Middle frontal gyrus (tissue), 1 donor: ENCODE data around the gene MCM7.

ENCODE experiments used
- DNase-seq: peaks from one replicate; pipeline ENCODE4 v3.0.0-alpha.2; 2015; ENCODE audit warnings: low spot score; ENCODE audit errors: extremely low spot score

Gene MCM7

DNA sequence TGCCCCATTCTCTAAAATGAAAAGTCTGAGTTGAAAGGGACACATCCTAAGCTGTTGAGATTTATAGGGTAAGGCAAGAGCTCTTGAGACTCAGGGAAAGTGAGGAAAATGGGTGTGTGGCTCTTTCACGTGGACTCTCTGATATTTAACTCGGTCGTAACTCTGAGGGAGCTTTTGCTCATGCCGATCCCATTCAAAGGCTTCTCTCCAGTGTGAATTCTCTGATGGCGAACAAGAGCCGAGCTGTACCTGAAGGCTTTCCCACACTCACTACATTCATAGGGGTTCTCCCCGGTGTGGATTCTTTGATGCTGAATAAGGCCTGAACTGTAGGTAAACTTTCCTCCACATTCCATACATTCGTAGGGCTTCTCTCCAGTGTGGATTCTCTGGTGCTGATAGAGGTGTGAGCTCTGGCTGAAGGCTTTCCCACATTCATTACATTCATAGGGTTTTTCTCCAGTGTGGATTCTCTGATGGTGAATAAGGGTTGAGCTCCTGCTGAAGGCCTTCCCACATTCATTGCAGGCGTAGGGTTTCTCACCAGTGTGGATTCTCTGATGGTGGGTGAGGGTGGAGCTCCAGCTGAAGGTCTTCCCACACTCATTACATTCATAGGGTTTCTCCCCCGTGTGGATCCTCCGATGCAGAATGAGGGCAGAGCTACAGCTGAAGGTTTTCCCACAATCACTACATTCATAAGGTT, 30.0 kb downstream of the MCM7 start:
- DNase-seq = no peak

GRCh38 chr7:100069991-100070390, 31.2 kb downstream of the MCM7 start:
- DNase-seq = no peak

GRCh38 chr7:100066953-100067352, 34.2 kb downstream of the MCM7 start:
- DNase-seq = no peak

DNA sequence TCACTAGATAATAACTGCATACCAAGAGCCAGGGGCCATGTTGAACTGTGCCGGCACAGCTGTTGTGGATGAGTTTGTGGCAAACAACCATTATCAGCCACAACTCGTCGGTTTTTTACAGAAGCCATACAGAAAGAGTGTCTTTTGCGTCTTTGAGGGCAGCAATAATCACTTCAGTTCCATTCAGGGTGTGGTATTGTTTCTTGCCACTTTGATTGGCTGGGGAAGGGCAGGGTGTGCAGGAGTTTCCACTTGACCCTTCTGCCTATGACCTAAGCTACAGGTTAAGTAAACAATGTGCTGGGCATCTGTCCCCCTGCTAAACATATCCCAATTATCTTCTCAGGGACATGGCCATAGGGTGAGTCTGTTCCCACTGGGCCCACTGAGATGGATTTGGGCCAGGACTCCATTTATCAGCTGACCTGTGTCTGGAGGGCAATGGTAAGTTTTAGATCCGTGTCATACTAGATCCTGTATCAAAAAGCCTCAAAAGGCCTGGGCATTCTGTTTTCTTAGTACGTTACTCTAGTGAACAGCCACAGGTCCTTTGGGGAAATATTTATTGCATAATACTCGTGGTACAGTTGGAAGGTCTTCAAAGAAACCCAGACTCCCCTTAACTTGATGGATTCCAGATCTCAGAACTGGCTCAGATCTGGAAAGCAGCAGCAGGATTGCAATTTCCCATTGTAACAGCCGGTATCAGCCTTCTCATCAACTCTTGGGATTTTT, 35.6 kb downstream of the MCM7 start:
- DNase-seq = no peak

DNA sequence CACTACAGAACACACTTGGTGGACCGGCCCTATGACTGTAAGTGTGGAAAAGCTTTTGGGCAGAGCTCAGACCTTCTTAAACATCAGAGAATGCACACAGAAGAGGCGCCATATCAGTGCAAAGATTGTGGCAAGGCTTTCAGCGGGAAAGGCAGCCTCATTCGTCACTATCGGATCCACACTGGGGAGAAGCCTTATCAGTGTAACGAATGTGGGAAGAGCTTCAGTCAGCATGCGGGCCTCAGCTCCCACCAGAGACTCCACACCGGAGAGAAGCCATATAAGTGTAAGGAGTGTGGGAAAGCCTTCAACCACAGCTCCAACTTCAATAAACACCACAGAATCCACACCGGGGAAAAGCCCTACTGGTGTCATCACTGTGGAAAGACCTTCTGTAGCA, 37.0 kb downstream of the MCM7 start:
- no peak for DNase-seq

- no peak for DNase-seq
These were observed 37.8 kb downstream of the MCM7 start for GRCh38 chr7:100063376-100063775.

- DNase-seq = no peak
These were observed 39.5 kb downstream of the MCM7 start for GRCh38 chr7:100061518-100062193.

DNA sequence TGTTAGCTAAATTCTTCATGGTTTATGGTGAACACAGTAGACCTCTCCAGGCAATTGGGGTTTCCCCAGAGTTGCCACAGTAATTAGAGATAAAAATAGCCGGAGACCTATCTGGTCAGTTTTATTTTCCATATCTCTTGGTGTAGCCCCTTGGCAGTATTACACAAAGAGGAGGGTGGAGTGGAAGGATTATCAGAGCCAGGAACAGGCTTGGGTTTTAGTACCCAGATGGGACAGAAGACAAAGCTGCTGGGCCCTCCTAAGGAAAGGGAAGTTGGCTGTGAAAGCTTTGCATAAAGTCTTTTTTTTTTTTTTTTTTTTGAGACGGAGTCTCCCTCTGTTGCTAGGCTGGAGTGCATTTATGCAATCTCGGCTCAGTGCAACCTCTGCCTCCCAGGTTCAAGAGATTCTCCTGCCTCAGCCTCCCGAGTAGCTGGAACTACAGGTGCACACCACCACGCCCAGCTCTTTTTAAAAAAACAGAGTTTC, 41.9 kb downstream of the MCM7 start:
- DNase-seq = no peak

DNA sequence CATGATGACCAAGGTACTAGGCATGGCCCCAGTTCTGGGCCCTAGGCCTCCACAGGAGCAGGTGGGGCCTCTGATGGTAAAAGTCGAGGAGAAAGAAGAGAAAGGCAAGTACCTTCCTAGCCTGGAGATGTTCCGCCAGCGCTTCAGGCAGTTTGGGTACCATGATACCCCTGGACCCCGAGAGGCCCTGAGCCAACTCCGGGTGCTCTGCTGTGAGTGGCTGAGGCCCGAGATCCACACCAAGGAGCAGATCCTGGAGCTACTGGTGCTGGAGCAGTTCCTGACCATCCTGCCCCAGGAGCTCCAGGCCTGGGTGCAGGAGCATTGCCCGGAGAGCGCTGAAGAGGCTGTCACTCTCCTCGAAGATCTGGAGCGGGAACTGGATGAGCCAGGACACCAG, 44.2 kb downstream of the MCM7 start:
- no peak for DNase-seq

DNA sequence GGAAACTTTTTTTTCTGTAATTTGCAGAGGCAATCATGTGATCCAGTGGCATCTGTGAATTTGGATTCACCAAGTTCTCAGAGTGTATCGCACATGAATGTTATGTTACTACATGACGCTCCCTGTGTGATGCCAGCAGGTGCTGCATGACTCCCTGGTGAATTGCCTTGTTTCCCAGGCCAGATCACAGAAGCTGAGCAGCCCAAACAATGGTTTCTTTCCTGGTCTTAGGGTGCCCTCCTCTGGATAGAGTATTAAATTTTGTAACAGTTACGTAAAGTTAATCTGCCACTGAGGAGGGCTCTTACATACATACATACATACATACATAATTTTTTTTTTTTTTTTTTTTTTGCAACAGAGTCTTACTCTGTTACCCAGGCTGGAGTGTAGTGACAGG, 48.0 kb downstream of the MCM7 start:
- peak; percentile 51 for DNase-seq

- no peak for DNase-seq
These were observed 49.6 kb downstream of the MCM7 start for GRCh38 chr7:100051611-100052010.

DNA sequence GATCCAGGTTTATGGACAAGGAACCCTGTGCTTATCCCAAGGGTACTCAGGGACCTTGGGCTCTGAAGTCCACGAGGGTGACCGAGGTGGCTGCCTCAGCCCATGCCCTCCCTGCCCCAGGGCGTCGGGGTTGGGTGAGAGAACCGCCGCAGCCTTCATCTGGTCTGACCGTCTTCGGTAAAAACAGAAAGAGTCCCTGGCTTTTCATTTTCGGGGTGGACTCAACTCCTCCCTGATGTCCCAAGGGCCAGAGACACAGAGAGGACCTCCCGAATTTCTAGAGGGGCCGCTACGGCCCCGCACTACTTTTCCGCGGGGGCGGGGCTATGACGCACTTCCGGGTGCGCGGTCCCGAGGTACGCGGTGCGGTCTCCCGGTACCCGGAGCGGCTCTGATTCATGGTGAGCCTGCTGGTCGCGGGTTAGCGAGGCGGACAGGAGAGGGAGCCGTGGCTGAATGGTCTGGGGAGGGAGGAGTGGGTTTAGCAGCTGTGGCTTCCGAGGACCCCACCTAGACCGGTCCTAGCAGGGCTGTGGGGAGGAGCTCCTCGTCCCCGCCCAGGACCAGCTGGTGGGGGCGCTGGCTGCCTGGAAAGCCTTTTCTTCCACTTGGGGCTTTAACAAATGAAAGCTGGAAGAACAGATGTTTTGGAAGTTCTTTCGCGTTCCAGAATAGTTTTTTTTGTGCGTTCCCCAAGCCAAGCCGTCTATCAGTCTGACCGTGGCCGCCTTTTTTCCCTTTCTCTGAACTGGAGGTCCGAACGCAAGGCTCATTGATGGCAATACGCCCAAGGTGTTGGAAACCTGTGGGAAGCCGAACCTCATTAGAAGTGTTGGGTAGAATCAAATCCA, 51.5 kb downstream of the MCM7 start, which contains the start of gene ZSCAN21:
Gene ZSCAN21 (plus strand): TSS at position 334 of the 851 bp plus-strand sequence. CDS start 7,233 bp downstream, outside the sequence.
- peak; percentile 76 for DNase-seq

- DNase-seq = no peak
These were observed 52.5 kb downstream of the MCM7 start for GRCh38 chr7:100048680-100049079.

GRCh38 chr7:100044718-100045117, 56.5 kb downstream of the MCM7 start:
- DNase-seq = no peak
